GM19395 (cell line): ENCODE data around the gene RARRES1.
"Not testable (repeated sequence)": the region's sequence is repeated elsewhere in the genome, so short reads cannot be mapped to it uniquely, and the experiment has no call there.

Source experiments
- ATAC-seq: cut with Tn5 transposase; IDR thresholded peaks from one replicate; pipeline ENCODE4 v1.9.1; 2021; ENCODE audit warnings: mild to moderate bottlenecking, moderate library complexity; ENCODE audit not compliant: unreplicated experiment

The RARRES1 gene

DNA sequence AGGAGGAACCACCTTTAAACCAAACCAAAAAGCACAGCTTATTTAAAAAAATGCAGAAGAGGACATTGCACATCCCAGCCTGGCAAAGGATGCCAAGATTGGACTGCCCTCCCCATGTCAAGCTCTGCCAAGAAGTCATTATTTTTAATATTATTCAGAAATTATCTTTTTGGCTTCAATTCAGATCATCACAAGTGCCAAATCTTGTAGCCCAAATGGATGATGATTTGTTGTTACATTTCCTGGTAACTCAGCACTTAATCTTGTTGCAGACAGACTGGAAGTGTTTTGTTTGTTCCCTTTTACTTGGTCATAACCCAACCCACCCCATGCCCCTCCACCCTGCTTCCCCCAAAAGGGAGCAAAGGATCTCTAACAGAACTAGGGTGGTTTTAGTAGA, 31.7 kb downstream of the RARRES1 start:
- ATAC-seq: no peak

DNA sequence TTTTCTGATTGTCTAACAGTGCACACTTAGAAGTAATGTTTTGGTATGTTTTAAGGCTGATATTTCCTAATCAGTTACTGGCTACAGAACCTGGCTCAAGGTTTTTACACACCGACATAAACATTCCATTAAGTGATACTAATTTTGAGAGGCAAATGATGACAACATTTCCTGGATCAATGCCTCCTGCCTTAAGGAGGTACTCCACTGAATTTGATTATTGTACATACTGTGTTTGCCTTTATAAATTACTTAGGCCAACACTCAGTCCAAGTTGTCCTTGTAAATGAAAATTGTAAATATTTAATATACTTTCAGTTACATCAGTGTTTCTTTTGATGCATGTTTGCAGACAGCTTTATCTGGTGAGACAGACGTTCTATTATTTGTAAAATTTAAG, 35.6 kb downstream of the RARRES1 start:
- ATAC-seq: no peak

DNA sequence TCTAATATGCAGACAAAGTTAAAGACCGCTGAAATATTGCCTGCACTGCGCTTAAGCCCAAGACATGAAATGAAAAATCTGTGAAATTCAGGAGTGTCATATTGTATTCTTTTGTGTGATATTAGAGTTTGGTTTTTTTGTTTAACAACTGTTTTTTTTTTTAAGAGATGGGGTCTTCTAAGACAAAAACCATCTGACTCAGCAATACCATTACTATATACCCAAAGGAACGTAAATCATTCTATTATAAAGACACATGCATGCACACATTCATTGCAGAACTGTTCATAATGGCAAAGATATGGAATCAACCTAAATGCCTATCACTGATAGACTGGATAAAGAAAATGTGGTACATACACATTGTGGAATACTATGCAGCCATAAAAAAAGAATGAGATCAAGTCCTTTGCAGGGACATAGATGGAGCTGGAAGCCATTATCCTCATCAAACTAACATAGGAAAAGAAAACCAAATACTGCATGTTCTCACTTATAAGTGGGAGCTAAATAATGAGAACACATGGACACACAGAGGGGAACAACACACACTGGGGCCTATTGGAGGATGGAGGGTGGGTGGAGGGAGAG, 38.3 kb downstream of the RARRES1 start:
- not testable (repeated sequence) for ATAC-seq

DNA sequence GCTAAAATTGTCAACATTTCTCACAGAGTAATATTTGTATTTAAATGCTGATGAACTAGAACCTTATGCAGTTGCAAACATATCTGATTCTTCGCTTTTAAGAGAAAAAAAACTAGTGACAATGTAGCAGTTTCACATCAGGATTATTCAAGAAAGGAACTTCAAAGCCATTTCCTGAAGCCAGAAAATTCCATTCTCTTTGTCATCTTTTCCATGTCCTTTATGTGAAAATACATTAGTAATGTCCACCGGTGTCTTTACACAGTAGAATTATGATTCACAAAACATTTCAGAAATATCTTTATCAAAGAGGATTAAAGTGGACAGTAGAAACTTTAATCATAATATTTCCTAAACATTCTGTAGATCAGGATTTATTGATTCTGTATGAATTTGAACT, 47.1 kb downstream of the RARRES1 start:
- ATAC-seq: no peak

DNA sequence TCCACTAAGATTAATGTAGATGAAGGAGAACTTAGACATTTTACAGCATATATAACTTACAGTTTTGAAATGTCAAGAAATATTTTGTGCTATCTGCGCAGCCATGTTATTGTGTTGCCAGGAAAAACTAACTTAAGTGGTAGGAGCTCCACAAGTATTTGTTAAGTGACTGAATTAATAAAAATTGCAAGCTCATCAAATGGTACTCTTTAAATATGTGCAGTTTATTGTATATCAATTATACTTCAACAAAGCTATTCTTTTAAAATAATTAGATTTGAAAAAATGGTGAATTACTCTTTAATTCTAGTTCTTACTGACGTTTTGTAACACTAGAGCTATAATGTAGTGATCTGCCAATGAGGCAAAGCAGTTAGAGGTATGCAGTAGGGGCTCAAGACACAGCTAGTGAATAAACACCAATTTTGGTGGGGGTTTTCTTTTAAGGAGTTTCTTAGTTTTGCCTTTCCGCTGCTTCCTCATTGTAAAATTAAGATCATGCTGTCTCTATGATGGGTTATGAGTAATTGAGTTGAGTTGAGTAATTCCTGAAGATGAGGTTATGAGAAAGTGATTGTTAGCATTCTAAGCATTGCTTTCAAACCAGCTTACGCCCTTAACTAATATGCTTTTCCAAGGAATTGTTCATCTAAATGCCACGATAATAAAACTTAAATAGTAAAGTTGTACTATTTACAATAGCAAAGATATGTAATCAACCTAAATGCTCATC, 48.9 kb downstream of the RARRES1 start:
- ATAC-seq: no peak

DNA sequence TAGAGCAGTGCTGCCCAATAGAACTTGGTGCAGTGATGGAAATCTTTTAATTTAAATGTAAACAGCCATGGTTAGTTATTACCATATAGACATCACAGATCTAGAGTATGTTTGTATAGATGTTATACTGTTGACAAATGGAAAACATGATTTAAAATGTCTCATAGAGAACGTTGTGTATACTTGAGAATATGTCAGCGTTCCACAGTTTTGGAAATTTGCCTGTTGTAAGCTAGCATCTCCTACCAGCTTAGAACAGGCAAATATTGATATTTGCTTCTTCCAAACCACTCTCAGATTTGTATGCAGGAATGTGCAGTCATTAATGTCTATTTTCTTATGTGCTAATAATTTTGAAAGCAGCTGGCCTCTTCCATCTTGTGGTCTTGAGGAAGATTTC, 51.4 kb downstream of the RARRES1 start:
- no peak for ATAC-seq

DNA sequence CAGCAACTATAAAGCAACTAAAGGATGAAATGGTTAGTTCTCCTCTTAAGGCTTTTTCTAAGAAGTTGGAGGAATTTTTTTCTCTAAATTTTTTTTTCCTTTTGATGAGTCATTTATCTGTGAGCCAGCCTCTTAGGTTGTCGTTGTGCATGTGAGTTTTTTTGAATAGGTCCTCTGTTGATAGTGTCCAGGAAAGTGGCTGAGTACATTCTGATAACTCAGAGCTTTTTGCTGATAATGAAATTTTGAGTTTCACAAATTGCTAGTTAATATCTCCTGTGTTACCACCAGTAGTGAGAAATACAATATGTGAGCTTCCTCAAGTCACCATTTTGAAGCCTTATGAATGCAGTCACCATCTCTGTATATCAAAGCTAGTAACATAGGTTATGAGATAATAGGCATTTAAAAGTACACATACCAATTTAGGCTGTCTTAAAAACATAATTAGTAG, 52.7 kb downstream of the RARRES1 start:
- ATAC-seq: no peak

DNA sequence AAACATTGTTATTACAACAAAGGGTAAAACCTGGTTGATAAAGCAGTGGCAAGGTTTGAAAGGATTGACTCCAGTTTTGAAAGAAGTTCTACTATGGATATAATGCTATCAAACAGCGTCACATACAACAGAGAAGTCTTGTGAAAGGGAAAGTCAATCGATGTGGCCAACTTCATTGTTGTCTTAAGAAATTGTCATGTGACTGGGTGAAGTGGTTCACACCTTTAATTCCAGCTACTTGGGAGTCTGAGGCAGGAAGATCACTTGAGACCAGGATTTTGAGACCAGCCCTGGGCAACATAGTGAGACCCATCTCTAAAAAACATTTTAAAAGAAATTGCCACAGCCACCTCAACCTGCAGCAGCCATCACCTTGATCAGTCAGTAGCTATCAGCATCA, 53.6 kb downstream of the RARRES1 start:
- no peak for ATAC-seq

DNA sequence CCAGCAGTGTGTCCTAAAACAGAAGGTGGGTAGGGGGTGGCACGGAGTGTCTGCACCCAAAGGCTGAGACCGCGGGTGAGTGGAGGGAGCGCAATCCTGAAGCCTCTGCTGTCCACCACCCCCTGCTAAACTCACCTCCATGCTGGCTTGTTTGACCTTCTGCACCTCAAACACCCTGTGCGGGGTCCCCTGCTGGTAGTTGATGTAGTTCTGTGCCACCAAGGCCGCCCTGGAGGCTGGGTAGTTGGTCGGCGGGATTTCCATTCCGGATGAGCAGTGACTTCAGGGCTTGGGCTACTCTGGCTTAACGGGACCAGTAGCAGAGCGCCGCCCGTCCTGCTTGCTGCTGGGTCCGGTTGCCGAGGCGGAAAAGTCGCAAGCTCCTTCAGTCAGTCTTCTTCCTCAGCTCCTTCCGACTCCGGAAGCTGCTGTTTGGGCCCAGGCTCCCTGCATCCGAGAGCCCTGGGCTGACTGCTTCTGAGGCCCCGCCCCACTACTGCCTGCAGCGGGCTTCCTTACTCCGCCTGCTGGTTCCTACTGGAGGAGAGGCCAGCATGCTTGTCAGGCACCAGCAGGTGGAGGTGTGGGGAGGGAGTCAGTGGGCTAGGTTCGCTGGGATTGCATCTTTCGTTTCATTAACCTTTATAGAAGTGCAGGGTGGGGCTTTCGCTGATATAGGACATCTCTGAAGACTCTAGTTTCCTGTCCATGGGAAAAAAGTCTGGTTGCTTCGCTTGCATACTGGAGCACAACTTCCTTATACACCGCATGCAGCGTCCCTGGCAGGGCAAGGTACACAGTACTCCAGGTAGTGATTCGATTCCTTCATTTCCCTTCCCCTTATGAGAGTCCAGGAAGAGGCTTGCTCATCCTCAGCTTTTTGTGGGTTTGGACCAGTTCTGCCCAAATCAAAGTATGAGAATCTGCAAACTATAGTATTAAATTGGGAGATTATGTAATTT, 59.8 kb downstream of the RARRES1 start, which contains the start of gene LXN:
Gene LXN (minus strand): TSS at position 434 of the 962 bp plus-strand sequence. CDS start 170 bp downstream, at position 264.
- ATAC-seq: peak; percentile 100

DNA sequence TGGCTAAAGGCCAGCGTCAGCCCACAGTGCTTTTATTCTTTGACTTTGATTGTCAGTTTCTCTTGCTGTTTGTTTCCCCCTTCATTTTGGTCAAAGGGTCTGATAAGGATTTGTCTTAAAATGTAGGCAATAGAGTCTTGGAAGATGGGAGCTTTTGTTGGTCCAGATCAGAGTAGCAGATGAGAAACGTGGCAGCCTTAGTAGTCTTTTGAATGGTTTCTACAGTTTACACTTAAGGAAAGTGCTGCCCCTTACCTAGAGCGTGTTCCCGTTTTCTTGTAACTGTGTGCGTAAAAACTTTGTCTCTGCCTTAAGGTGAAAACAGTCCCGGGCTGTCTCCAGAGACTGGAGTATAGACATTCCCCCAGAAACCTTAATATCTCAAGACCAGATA, 60.4 kb downstream of the RARRES1 start:
- no peak for ATAC-seq

DNA sequence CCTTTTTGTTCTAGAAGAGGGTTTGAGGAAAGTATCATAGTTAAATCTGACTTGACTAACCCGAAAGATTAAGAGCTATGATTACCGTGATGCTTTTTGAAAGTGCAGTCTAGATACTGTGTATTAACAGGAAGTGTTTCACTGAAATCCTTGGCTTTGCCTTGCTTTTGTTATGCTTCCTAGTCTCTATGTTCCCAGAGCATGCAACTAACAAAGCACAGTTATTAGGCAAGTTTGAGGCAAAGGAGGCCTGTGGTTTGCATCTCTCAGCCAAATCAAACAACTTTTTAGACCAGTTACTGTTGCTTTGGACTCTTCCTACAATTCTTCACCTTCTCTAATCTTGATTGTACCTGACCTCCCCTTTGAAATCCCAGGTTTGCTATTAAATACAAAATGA, 63.8 kb downstream of the RARRES1 start:
- ATAC-seq: no peak

DNA sequence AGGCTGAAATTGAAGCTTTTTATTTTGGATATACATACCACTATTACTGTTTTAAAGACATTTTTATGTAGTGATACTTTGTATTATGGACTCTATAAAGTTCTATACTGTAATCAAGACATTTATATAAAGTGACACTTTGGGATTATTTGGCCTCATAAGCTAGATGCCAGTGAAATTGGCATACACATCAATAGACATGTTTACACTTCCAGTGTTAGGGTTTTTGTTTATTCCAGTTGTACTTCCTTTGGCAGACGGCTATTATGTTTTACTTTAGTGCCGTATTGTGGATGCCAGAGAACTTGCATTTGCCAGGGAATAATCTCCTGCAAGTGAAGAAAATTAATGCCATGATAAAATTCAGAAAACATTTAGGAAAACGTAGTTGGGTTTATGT, 65.8 kb downstream of the RARRES1 start:
- no peak for ATAC-seq

DNA sequence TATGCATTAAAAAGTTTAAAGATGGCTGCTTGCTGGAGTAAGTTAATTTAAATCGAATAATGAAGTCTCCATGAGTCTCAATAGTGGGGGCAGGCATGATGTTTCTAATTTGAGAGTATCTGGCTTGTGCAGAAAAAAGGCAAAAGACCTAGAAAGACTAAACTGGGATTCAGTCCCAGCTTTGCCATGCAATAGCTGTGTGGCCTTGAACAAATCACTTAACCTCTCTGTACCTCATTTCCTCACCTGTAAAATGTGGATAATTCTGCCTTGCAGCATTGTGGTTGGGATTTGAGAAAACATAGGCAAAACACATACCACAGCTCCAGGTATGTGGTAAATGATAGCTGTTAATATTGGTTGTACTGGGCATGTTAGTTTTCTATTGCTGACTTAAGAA, 68.4 kb downstream of the RARRES1 start:
- ATAC-seq: no peak

DNA sequence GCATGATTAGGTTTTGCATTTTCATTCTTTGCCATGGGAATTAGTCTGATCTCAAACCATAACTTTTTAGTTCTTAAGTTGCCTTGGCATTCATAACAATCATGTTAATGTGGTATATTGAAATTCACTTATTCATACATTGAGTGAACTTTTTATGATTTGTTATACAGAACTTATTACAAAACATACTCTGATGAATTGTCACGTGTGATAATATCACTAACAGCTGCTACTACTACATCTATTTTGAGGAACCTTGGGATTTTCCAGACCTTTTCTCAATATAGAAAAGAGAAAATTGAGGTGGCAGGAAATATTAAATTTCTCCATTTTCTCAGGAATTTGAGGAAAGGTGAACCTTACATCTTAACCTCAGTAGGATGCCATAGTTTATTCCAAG, 69.0 kb downstream of the RARRES1 start:
- ATAC-seq: no peak

DNA sequence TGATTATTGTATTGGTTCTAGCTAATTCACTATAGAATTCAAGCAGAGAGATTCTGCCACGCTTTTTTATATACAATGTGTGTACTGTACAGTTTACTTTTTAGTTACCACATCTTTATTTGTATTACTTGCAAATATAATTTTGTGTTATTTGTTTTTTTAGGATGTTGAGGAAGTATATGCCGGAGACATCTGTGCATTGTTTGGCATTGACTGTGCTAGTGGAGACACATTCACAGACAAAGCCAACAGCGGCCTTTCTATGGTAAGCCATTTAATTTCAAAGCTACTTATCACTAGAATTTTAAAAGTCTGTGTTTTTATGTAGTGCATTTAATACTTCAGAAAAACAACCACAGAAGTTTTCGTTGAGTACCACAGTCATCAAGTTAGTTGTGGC, 71.5 kb downstream of the RARRES1 start:
- no peak for ATAC-seq

DNA sequence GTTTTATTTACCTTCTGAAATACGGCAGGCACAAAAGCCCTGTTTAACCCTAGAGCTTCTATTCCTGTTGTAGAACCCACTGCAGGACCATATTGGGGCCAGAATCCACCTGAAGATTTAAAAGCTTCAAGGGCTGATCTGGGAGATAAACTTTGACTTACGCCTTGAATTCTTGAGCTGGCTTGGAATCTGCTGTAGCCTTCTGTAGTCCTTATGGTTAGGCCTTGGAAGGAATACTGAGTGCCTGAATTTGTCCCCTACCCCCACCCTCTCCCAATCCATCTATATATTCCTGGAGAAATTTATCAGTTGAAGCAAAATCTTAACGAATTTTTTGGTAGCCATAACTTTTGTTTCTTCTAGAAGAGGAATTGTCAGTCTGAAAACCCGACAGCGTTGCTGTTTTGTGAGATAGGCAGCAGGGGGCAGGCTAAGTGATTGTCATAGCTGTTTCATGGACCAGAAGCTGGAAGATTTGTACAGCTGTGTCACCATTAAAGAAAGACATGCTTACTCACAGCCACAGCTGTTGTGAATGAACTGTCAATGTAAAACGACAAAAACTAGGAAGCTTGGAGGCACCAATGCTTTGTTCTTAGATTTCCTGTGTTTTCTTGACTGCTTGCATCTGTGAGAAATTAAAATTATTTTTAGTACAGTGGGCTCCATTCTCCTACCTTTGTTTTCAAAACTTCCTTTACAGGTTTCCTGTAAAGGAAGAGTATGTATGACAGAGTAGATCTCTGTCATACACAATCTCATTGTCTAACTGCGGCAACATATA, 72.6 kb downstream of the RARRES1 start:
- ATAC-seq: peak; percentile 91

DNA sequence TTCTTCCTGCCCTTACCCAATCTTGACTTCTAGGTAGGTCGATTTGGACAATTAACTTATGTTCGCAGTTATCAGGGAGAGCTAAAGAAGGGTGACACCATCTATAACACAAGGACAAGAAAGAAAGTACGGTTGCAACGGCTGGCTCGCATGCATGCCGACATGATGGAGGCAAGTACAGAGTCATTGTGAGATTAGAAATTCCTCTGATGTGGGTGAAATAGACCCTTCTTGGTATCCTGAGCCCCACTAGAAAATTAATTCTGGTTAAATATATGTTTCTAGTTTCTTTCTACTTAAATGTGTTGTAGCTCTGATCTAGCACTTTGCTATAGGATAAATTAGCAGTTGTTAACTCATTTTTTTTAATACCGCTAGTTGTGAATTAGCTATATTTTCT, 73.4 kb downstream of the RARRES1 start:
- ATAC-seq: no peak

DNA sequence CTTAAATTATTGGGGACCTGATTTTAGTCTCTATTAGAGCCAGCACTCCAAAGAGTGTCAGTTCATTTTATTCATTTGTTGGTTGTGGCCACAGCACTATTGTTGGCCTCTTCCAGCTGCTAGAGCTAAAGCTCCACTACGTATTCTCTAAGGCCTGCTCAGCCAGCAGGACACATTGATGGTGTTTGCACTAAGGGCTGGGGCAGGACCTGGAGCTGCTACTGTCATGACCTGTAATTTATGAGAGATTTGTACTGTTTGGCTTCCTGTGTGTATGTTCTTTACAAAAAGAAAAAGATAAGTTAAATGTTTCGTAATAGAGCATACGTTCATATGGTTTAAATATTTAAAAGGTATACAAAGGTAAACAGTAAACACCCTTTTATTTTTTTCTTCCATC, 79.8 kb downstream of the RARRES1 start:
- no peak for ATAC-seq

DNA sequence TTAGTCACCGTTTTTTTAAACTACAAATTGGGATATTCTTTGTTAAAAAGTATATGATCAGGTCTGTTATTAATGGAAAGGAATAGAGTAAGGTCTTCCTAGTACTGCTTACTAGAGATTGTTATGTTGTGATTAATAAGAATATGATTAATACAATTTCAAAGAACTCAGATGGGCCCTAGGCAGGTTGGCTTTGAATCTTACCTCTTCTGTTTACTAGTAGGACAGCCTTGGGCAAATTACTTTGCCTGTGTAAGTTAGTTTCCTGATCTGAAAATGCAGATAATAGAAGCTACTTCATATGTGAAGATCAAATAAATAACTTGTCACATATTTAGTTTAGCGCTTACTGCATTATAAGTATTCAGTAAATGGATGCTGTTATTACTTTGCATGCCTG, 81.1 kb downstream of the RARRES1 start:
- no peak for ATAC-seq

DNA sequence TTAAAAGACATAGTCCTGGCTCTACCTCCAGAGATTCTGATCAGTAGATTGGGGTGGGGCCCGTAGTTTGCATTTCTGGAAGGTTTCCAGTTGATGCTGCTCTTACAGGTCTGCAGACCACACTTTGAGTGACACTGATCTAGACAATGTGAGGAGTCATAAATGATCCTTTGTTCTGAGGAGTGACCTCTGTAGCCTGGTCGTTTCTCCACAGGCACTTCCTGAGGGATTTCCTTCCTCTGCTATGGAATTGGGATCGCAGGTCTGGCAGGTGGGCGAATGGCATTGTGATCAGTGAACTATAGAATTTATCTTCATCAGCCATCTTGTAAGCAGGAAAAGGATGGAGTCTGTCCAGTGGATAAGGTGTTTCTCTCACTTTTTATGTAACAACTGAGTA, 82.5 kb downstream of the RARRES1 start:
- no peak for ATAC-seq
